HepG2 (cell line): ENCODE measurements around the gene BRCA1. TPM values are rescaled to one million over a fixed set of nuclear protein-coding genes. Genes with fewer than 3 reads are reported as not detected.
A peak's percentile ranks its signal among the peaks of the same experiment; 100 is the strongest.

Experiments
- E2F1 ChIP-seq: sonication (generic); formaldehyde crosslinking; IDR thresholded peaks from 2 replicates; pipeline ENCODE4 v1.5.0; 2020; ENCODE audit warnings: missing genetic modification reagents
- IRX3 ChIP-seq: sonication (generic); formaldehyde crosslinking; IDR thresholded peaks from 2 replicates; pipeline ENCODE4 v1.8.1; 2023; ENCODE audit warnings: mild to moderate bottlenecking, low read depth, missing genetic modification reagents, borderline replicate concordance
- MED8 ChIP-seq: sonication (generic); formaldehyde crosslinking; IDR thresholded peaks from 2 replicates; pipeline ENCODE4 v1.8.1; 2023; ENCODE audit warnings: mild to moderate bottlenecking, missing genetic modification reagents; ENCODE audit not compliant: insufficient replicate concordance
- PAWR ChIP-seq: sonication (generic); formaldehyde crosslinking; IDR thresholded peaks from 2 replicates; pipeline ENCODE4 v1.4.0; 2020; ENCODE audit warnings: missing genetic modification reagents, mild to moderate bottlenecking, borderline replicate concordance
- REPIN1 ChIP-seq: sonication (generic); formaldehyde crosslinking; IDR thresholded peaks from 2 replicates; pipeline ENCODE4 v1.8.0; 2022; ENCODE audit warnings: missing genetic modification reagents, low read depth, mild to moderate bottlenecking, borderline replicate concordance
- RNF2 ChIP-seq: fragments of 450-650 bp; conservative IDR thresholded peaks from 2 replicates; pipeline ENCODE4 v1.6.1; 2016; ENCODE audit warnings: low read depth
- SIN3A ChIP-seq: IDR thresholded peaks from 2 replicates; pipeline ENCODE4 v1.6.1; 2011; ENCODE audit warnings: low read depth, mild to moderate bottlenecking, control low read depth, low read length, borderline replicate concordance
- TOE1 ChIP-seq: sonication (generic); formaldehyde crosslinking; IDR thresholded peaks from 2 replicates; pipeline ENCODE4 v1.4.0; 2020; ENCODE audit warnings: mild to moderate bottlenecking, missing genetic modification reagents
- ZBTB20 ChIP-seq: sonication (generic); formaldehyde crosslinking; IDR thresholded peaks from 2 replicates; pipeline ENCODE4 v1.8.1; 2023; ENCODE audit warnings: missing genetic modification reagents, low read depth, mild to moderate bottlenecking, borderline replicate concordance
- ZFP36L2 ChIP-seq: sonication (generic); formaldehyde crosslinking; IDR thresholded peaks from 2 replicates; pipeline ENCODE4 v1.4.0; 2020; ENCODE audit warnings: missing genetic modification reagents
- ZFP37 ChIP-seq: sonication (generic); formaldehyde crosslinking; IDR thresholded peaks from 2 replicates; pipeline ENCODE4 v1.4.0; 2020; ENCODE audit warnings: missing genetic modification reagents, borderline replicate concordance
- ZNF296 ChIP-seq: sonication (generic); formaldehyde crosslinking; conservative IDR thresholded peaks from 2 replicates; pipeline ENCODE4 v1.5.0; 2020; ENCODE audit warnings: mild to moderate bottlenecking, missing genetic modification reagents
- ZNF597 ChIP-seq: sonication (generic); formaldehyde crosslinking; IDR thresholded peaks from 2 replicates; pipeline ENCODE4 v1.5.0; 2020; ENCODE audit warnings: missing genetic modification reagents
- ZNF83 ChIP-seq: sonication (generic); formaldehyde crosslinking; IDR thresholded peaks from 2 replicates; pipeline ENCODE4 v1.4.0; 2020; ENCODE audit warnings: missing genetic modification reagents, mild to moderate bottlenecking, borderline replicate concordance
- polyA plus RNA-seq, 8 experiments: library from polyadenylated mRNA; depleted of rRNA in 3 of 8; stranded (reverse) in 7 of 8; unstranded in 1 of 8; fragments of >200 nt; fragmentation: Illumina TruSeq in 4 of 8; extraction: Trizol in 4 of 8; gene quantifications; 2 replicates each; pipeline versions ENCODE4 v1.2.1 to v1.2.3, GENCODE V29; 2011 to 2016; ENCODE audit warnings: low read depth in 4 of 8, missing spikeins in 1 of 8, mixed read lengths in 1 of 8; ENCODE audit not compliant: insufficient read depth in 1 of 8
- total RNA-seq, 5 experiments: library from RNA; depleted of rRNA; stranded (reverse); fragments of >200 nt; fragmentation: Illumina TruSeq; extraction: Trizol; gene quantifications; 2 replicates each; pipeline ENCODE4 v1.2.3, GENCODE V29; 2016; ENCODE audit warnings: low read depth in 1 of 5

BRCA1 gene
- total and polyA plus RNA-seq, 2 of the 13 experiments (the other 11 are each of a cell fraction or from before 2014, with no cell fraction given), result 13.3 to 37.5 TPM

GRCh38 chr17:43125133-43125966, at the start of gene BRCA1 (continued):
- TF ChIP-seq MED8 (CRISPR knock-in tag) (no peak), ZFP36L2 (CRISPR knock-in tag) (no peak), ZNF597 (CRISPR knock-in tag) (no peak), RNF2 (peak; percentile 65; the same call in 1 of the 2 replicates), SIN3A (peak; percentile 100), ZFP37 (CRISPR knock-in tag) (no peak), ZBTB20 (CRISPR knock-in tag) (no peak; the same call in 1 of the 2 replicates), ZNF296 (CRISPR knock-in tag) (no peak), ZNF83 (peak; percentile 84; the same call in 1 of the 2 replicates), E2F1 (peak; percentile 99), PAWR (CRISPR knock-in tag) (no peak), IRX3 (CRISPR knock-in tag) (no peak), REPIN1 (CRISPR knock-in tag) (peak; percentile 50; the same call in 1 of the 2 replicates), TOE1 (CRISPR knock-in tag) (peak; percentile 62; the same call in 1 of the 2 replicates)
